Glutamatergic neuron (in vitro differentiated cells): ENCODE data around the gene ATP9B. TPM values are rescaled to one million over a fixed set of nuclear protein-coding genes. Genes with fewer than 3 reads are reported as not detected.
A peak's percentile ranks its signal among the peaks of the same experiment; 100 is the strongest.

Experiments used
- DNase-seq: peaks from one replicate; pipeline ENCODE4 v3.0.0; 2022
- H3K27ac Mint-ChIP-seq: one replicate; pipeline ENCODE4 v1.8.0; 2020; ENCODE audit warnings: mild to moderate bottlenecking, mixed read lengths, inconsistent platforms; ENCODE audit not compliant: unreplicated experiment
- H3K27me3 Mint-ChIP-seq: one replicate; pipeline ENCODE4 v1.8.0; 2020; ENCODE audit warnings: mild to moderate bottlenecking, moderate library complexity, mixed read lengths, inconsistent platforms; ENCODE audit not compliant: unreplicated experiment
- H3K36me3 Mint-ChIP-seq: one replicate; pipeline ENCODE4 v1.8.0; 2020; ENCODE audit warnings: mild to moderate bottlenecking, mixed read lengths, inconsistent platforms; ENCODE audit not compliant: unreplicated experiment
- H3K4me1 Mint-ChIP-seq: one replicate; pipeline ENCODE4 v1.8.0; 2020; ENCODE audit warnings: mild to moderate bottlenecking, low read depth, mixed read lengths, inconsistent platforms; ENCODE audit not compliant: unreplicated experiment
- H3K4me3 Mint-ChIP-seq: one replicate; pipeline ENCODE4 v1.8.0; 2020; ENCODE audit warnings: mild to moderate bottlenecking, mixed read lengths, inconsistent platforms; ENCODE audit not compliant: unreplicated experiment
- H3K9me3 Mint-ChIP-seq: one replicate; pipeline ENCODE4 v1.8.0; 2020; ENCODE audit warnings: mild to moderate bottlenecking, moderate library complexity, mixed read lengths, inconsistent platforms; ENCODE audit not compliant: unreplicated experiment
- CTCF ChIP-seq: fragments of 200-600 bp; sonication (generic); IDR thresholded peaks from one replicate; pipeline ENCODE4 v1.5.0; 2021; ENCODE audit not compliant: partially characterized antibody, unreplicated experiment
- total RNA-seq: library from RNA; stranded (reverse); fragmentation: NEBNext Ultra II Directional; extraction: Animal tissue kit (Norgen Biotek cat#: 25700); gene quantifications from one replicate; pipeline ENCODE4 v1.2.1, GENCODE V29; 2021; ENCODE audit not compliant: unreplicated experiment

Gene ATP9B
- total RNA-seq, 1 donor from 2014 or later, result 62.6 TPM

- Mint-ChIP-seq H3K4me1 (peaks cover 5% of the 10 kb centered on the region), H3K27ac (no peak overlapping the region), H3K9me3 (peaks cover 6% of the 10 kb centered on the region), H3K36me3 (peaks cover 4% of the 10 kb centered on the region), H3K4me3 (no peak overlapping the region), H3K27me3 (peaks cover 10% of the 10 kb centered on the region)
- no peak for TF ChIP-seq CTCF
- no peak for DNase-seq
Observed at GRCh38 chr18:79352432-79352831, 283.2 kb downstream of the ATP9B start.

- DNase-seq, result peak; percentile 72
- peaks cover 10% of the 10 kb centered on the region for H3K27me3 Mint-ChIP-seq
- H3K4me1 Mint-ChIP-seq, result peaks cover 5% of the 10 kb centered on the region
- H3K36me3 Mint-ChIP-seq, result peaks cover 4% of the 10 kb centered on the region
- H3K4me3 Mint-ChIP-seq, result no peak overlapping the region
- H3K9me3 Mint-ChIP-seq, result peaks cover 6% of the 10 kb centered on the region
- no peak overlapping the region for H3K27ac Mint-ChIP-seq
- TF ChIP-seq CTCF, result peak; percentile 35
Observed at GRCh38 chr18:79353267-79353666, 284.1 kb downstream of the ATP9B start.

- Mint-ChIP-seq H3K27ac (no peak overlapping the region), H3K4me1 (peaks cover 5% of the 10 kb centered on the region), H3K27me3 (peaks cover 14% of the 10 kb centered on the region), H3K36me3 (peaks cover 4% of the 10 kb centered on the region), H3K4me3 (no peak overlapping the region), H3K9me3 (peaks cover 6% of the 10 kb centered on the region)
- DNase-seq, result no peak
- TF ChIP-seq CTCF, result no peak
Observed at GRCh38 chr18:79354350-79354749, 285.2 kb downstream of the ATP9B start.

- H3K27ac Mint-ChIP-seq, result no peak overlapping the region
- TF ChIP-seq CTCF, result no peak
- H3K4me1 Mint-ChIP-seq, result peaks cover 5% of the 10 kb centered on the region
- H3K9me3 Mint-ChIP-seq, result peaks cover 6% of the 10 kb centered on the region
- DNase-seq, result no peak
- H3K27me3 Mint-ChIP-seq, result peaks cover 14% of the 10 kb centered on the region
- H3K4me3 Mint-ChIP-seq, result no peak overlapping the region
- H3K36me3 Mint-ChIP-seq, result peaks cover 7% of the 10 kb centered on the region
Observed at GRCh38 chr18:79355433-79356335, 286.5 kb downstream of the ATP9B start.

DNA sequence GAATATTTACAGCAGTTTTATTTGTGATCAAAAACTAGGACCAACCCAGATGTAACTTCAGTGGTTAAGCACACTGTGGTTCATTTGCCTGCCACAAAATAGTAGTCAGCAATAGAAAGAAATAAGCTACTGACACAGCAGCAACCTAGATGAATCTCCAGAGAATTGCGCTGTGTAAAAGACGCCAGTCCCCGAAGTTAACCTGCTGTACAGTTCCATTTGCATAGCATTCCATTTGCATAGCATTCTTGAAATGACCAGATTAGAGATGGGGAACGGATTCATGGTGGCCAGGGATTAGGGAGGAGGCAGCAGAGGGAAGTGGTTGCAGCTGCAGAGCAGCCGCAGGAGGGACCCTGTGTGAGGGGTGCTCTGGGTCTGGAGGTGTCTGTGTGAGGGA lies 287.2 kb downstream of the ATP9B start:
- peaks cover 13% of the 10 kb centered on the region for H3K27me3 Mint-ChIP-seq
- H3K4me1 Mint-ChIP-seq, result peaks cover 5% of the 10 kb centered on the region
- no peak for TF ChIP-seq CTCF
- H3K36me3 Mint-ChIP-seq, result peaks cover 8% of the 10 kb centered on the region
- no peak overlapping the region for H3K27ac Mint-ChIP-seq
- no peak for DNase-seq
- H3K9me3 Mint-ChIP-seq, result peaks cover 6% of the 10 kb centered on the region
- H3K4me3 Mint-ChIP-seq, result no peak overlapping the region
